Renal cortical epithelial cell (primary cell): Measurements from ENCODE around the gene ADGRD1. TPM values are rescaled to one million over a fixed set of nuclear protein-coding genes. Genes with fewer than 3 reads are reported as not detected.

Experiments used
- DNase-seq: peaks from one replicate; pipeline ENCODE4 v3.0.0-alpha.2; 2011; ENCODE audit warnings: low read depth
- total RNA-seq: library from RNA; depleted of rRNA; stranded (reverse); fragments of >200 nt; gene quantifications from 2 replicates; pipeline ENCODE4 v1.2.3, GENCODE V29; 2014

ADGRD1 gene
- total RNA-seq, 1 donor from 2014 or later, result 0.05 TPM

- no peak for DNase-seq
Observed at GRCh38 chr12:131072451-131073230, 118.9 kb downstream of the ADGRD1 start.

GRCh38 chr12:131074221-131075083 is 120.7 kb downstream of the ADGRD1 start:
- DNase-seq, result no peak

- DNase-seq, result no peak
Observed at GRCh38 chr12:131075194-131075593, 121.5 kb downstream of the ADGRD1 start.

- DNase-seq, result no peak
Observed at GRCh38 chr12:131075611-131076010, 121.9 kb downstream of the ADGRD1 start.

GRCh38 chr12:131076296-131076695 is 122.6 kb downstream of the ADGRD1 start:
- DNase-seq, result no peak

GRCh38 chr12:131076791-131077747 is 123.4 kb downstream of the ADGRD1 start:
- no peak for DNase-seq

GRCh38 chr12:131077931-131078391 is 124.3 kb downstream of the ADGRD1 start:
- DNase-seq, result no peak

GRCh38 chr12:131082290-131083194 is 128.8 kb downstream of the ADGRD1 start:
- DNase-seq, result no peak

- DNase-seq, result no peak
Observed at GRCh38 chr12:131084341-131085011, 130.8 kb downstream of the ADGRD1 start.

- DNase-seq, result no peak
Observed at GRCh38 chr12:131085125-131085815, 131.6 kb downstream of the ADGRD1 start.

- DNase-seq, result no peak
Observed at GRCh38 chr12:131085816-131086591, 132.3 kb downstream of the ADGRD1 start.

- DNase-seq, result no peak
Observed at GRCh38 chr12:131087302-131087818, 133.7 kb downstream of the ADGRD1 start.

GRCh38 chr12:131087991-131088700 is 134.4 kb downstream of the ADGRD1 start:
- DNase-seq, result no peak

- DNase-seq, result no peak
Observed at GRCh38 chr12:131088701-131089530, 135.2 kb downstream of the ADGRD1 start.

- DNase-seq, result no peak
Observed at GRCh38 chr12:131089531-131090273, 136.0 kb downstream of the ADGRD1 start.
